ENCODE data around the gene ABCA13.

GRCh38 chr7:48179496-48180030 lies 8.3 kb downstream of the ABCA13 start:
- TF ChIP-seq, protein P1, sequence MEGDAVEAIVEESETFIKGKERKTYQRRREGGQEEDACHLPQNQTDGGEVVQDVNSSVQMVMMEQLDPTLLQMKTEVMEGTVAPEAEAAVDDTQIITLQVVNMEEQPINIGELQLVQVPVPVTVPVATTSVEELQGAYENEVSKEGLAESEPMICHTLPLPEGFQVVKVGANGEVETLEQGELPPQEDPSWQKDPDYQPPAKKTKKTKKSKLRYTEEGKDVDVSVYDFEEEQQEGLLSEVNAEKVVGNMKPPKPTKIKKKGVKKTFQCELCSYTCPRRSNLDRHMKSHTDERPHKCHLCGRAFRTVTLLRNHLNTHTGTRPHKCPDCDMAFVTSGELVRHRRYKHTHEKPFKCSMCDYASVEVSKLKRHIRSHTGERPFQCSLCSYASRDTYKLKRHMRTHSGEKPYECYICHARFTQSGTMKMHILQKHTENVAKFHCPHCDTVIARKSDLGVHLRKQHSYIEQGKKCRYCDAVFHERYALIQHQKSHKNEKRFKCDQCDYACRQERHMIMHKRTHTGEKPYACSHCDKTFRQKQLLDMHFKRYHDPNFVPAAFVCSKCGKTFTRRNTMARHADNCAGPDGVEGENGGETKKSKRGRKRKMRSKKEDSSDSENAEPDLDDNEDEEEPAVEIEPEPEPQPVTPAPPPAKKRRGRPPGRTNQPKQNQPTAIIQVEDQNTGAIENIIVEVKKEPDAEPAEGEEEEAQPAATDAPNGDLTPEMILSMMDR (IDR thresholded peaks at IDR 0.05): no peak
- TF ChIP-seq POLR2A (IDR thresholded peaks at IDR 0.05): no peak
- no peak for TF ChIP-seq EP300 (IDR thresholded peaks at IDR 0.05; ENCODE audit: low read depth)
